Osteocyte (in vitro differentiated cells): Measurements from ENCODE around the gene DBNDD1. TPM values are rescaled to one million over a fixed set of nuclear protein-coding genes. Genes with fewer than 3 reads are reported as not detected.
A peak's percentile ranks its signal among the peaks of the same experiment; 100 is the strongest.
"Not testable (repeated sequence)": the region's sequence is repeated elsewhere in the genome, so short reads cannot be mapped to it uniquely, and the experiment has no call there.

Experiments used
- DNase-seq: peaks from one replicate; pipeline ENCODE4 v3.0.0; 2021; ENCODE audit warnings: mixed read lengths; ENCODE audit not compliant: unreplicated experiment; ENCODE audit errors: extremely low spot score
- H3K27ac Mint-ChIP-seq: one replicate; pipeline ENCODE4 v1.8.0; 2021; ENCODE audit warnings: mild to moderate bottlenecking, mixed read lengths; ENCODE audit not compliant: unreplicated experiment
- H3K27me3 Mint-ChIP-seq: one replicate; pipeline ENCODE4 v1.8.0; 2021; ENCODE audit warnings: mixed read lengths; ENCODE audit not compliant: unreplicated experiment
- H3K36me3 Mint-ChIP-seq: one replicate; pipeline ENCODE4 v1.8.0; 2021; ENCODE audit warnings: mixed read lengths; ENCODE audit not compliant: unreplicated experiment
- H3K4me1 Mint-ChIP-seq: one replicate; pipeline ENCODE4 v1.8.0; 2021; ENCODE audit warnings: mixed read lengths; ENCODE audit not compliant: unreplicated experiment
- H3K4me3 Mint-ChIP-seq: one replicate; pipeline ENCODE4 v1.8.0; 2021; ENCODE audit warnings: mild to moderate bottlenecking, moderate library complexity, mixed read lengths; ENCODE audit not compliant: unreplicated experiment
- H3K9me3 Mint-ChIP-seq: one replicate; pipeline ENCODE4 v1.8.0; 2021; ENCODE audit warnings: mixed read lengths; ENCODE audit not compliant: unreplicated experiment
- CTCF ChIP-seq: fragments of 200-600 bp; sonication (generic); IDR thresholded peaks from 2 replicates; pipeline ENCODE4 v1.5.0; 2021; ENCODE audit warnings: antibody characterized with exemption, mild to moderate bottlenecking, moderate library complexity
- total RNA-seq: library from RNA; stranded (reverse); gene quantifications from 2 replicates; pipeline ENCODE4 v1.2.1, GENCODE V29; 2021

The DBNDD1 gene
- total RNA-seq, 1 donor from 2014 or later: 0.78 TPM

GRCh38 chr16:89996178-89996489, 23.1 kb downstream of the DBNDD1 start:
- peaks cover 40% of the 10 kb centered on the region for H3K36me3 Mint-ChIP-seq
- no peak overlapping the region for H3K4me3 Mint-ChIP-seq
- peak overlapping the region; percentile 96 for H3K27ac Mint-ChIP-seq
- no peak for TF ChIP-seq CTCF
- no peaks in the 10 kb centered on the region for H3K9me3 Mint-ChIP-seq
- peaks cover 4% of the 10 kb centered on the region for H3K4me1 Mint-ChIP-seq
- no peak for DNase-seq
- H3K27me3 Mint-ChIP-seq: no peaks in the 10 kb centered on the region

- not testable (repeated sequence) for H3K9me3 Mint-ChIP-seq, DNase-seq, H3K4me3 Mint-ChIP-seq, H3K4me1 Mint-ChIP-seq, H3K27me3 Mint-ChIP-seq
- peak overlapping the region; percentile 96 for H3K27ac Mint-ChIP-seq
- peaks cover 44% of the 10 kb centered on the region for H3K36me3 Mint-ChIP-seq
Observed at GRCh38 chr16:89995475-89996177, 23.6 kb downstream of the DBNDD1 start.

DNA sequence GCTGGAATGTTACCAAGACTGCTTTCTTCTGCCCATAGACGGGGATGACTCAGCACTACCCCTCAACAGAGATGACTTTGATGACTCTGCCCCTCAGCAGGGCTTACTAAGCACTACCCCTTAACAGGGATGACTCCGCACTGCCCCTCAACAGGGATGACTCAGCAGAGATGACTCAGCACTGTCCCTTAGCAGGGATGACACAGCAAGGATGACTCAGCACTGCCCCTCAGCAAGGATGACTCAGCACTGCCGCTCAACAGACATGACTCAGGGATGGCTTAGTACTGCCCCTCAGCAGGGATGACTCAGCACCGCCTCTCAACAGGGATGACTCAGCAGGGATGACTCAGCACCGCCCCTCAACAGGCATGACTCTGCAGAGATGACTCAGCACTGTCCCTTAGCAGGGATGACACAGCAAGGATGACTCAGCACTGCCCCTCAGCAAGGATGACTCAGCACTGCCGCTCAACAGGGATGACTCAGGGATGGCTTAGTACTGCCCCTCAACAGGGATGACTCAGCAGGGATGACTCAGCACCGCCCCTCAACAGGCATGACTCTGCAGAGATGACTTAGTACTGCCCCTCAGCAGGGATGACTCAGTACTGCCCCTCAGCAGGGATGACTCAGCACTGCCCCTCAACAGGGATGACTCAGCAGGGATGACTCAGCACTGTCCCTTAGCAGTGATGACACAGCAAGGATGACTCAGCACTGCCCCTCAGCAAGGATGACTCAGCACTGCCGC, 24.4 kb downstream of the DBNDD1 start:
- H3K27me3 Mint-ChIP-seq, H3K4me3 Mint-ChIP-seq, DNase-seq, H3K4me1 Mint-ChIP-seq, H3K9me3 Mint-ChIP-seq: not testable (repeated sequence)
- peak overlapping the region; percentile 96 for H3K27ac Mint-ChIP-seq
- H3K36me3 Mint-ChIP-seq: peaks cover 39% of the 10 kb centered on the region

DNA sequence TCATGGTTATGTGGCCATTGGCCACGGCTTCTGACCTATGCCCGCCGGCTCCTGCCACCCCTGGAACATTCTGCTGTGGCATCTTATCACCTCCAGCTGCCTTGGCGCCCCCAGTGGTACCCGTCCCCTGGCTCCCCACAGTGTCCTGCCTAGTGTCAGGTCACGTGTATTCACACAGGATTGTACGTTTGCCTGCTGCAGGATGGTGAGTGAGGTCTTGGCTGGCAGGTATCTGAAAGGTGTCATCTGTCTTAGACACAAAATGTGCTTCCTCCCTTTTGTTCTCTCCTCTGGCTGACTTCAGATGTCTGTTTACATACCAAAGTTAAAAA, 24.9 kb downstream of the DBNDD1 start:
- TF ChIP-seq CTCF: no peak
- Mint-ChIP-seq H3K27ac (peak overlapping the region; percentile 96), H3K27me3 (no peaks in the 10 kb centered on the region), H3K4me1 (peaks cover 4% of the 10 kb centered on the region), H3K36me3 (peaks cover 38% of the 10 kb centered on the region), H3K4me3 (no peak overlapping the region), H3K9me3 (no peaks in the 10 kb centered on the region)
- DNase-seq: no peak

- peaks cover 41% of the 10 kb centered on the region for H3K36me3 Mint-ChIP-seq
- no peak overlapping the region for H3K4me3 Mint-ChIP-seq
- no peaks in the 10 kb centered on the region for H3K9me3 Mint-ChIP-seq
- DNase-seq: no peak
- H3K4me1 Mint-ChIP-seq: peaks cover 4% of the 10 kb centered on the region
- no peak for TF ChIP-seq CTCF
- no peaks in the 10 kb centered on the region for H3K27me3 Mint-ChIP-seq
- peak overlapping the region; percentile 96 for H3K27ac Mint-ChIP-seq
Observed at GRCh38 chr16:89993971-89994370, 25.3 kb downstream of the DBNDD1 start.

GRCh38 chr16:89993377-89993776, 25.9 kb downstream of the DBNDD1 start:
- H3K27me3 Mint-ChIP-seq: no peaks in the 10 kb centered on the region
- no peak overlapping the region for H3K4me3 Mint-ChIP-seq
- peaks cover 4% of the 10 kb centered on the region for H3K4me1 Mint-ChIP-seq
- H3K36me3 Mint-ChIP-seq: peaks cover 44% of the 10 kb centered on the region
- no peak for TF ChIP-seq CTCF
- H3K27ac Mint-ChIP-seq: peak overlapping the region; percentile 96
- DNase-seq: no peak
- no peaks in the 10 kb centered on the region for H3K9me3 Mint-ChIP-seq
